B cell (primary cell): ENCODE results near the gene ZNF277. TPM values are rescaled to one million over a fixed set of nuclear protein-coding genes. Genes with fewer than 3 reads are reported as not detected.

Source experiments
- ATAC-seq: fragments of 200-7000 bp; cut with Tn5 transposase; one replicate; pipeline ENCODE4 v1.10.0; 2021; ENCODE audit warnings: low read depth, mild to moderate bottlenecking, moderate number of reproducible peaks, moderate library complexity
- CTCF ChIA-PET: fragments of 350-600 bp; sonication (Branson Sonifier 250); formaldehyde crosslinking; loops from one replicate; lab custom pipeline; 2021; ENCODE audit warnings: antibody characterized with exemption, inconsistent platforms; lab: Charles Lee
- POLR2A ChIA-PET: fragments of 350-600 bp; sonication (Branson Sonifier 250); formaldehyde crosslinking; loops from one replicate; lab custom pipeline; 2021; ENCODE audit warnings: antibody characterized with exemption; lab: Charles Lee
- DNase-seq: peaks from one replicate; pipeline ENCODE4 v3.0.0; 2013
- H2AFZ ChIP-seq: 2 replicates; pipeline ENCODE4 v1.6.1; 2012; ENCODE audit warnings: mild to moderate bottlenecking, low read depth, low read length; ENCODE audit not compliant: insufficient read depth, poor library complexity, severe bottlenecking
- H3K27ac ChIP-seq, 2 donors: 1 replicate in 1 of 2; 2 replicates in 1 of 2; pipeline ENCODE4 v1.5.1; 2012 to 2013; ENCODE audit warnings: low read length in 2 of 2, mild to moderate bottlenecking in 2 of 2, moderate library complexity in 1 of 2
- H3K27me3 ChIP-seq, 4 experiments: fragments of 200-600 bp in 1 of 4; sonication (generic) in 1 of 4; replicated peaks in 1 of 4; 1 replicate in 2 of 4; 2 replicates in 2 of 4; pipeline versions ENCODE4 v1.6.1 to v1.7.0; 2013 to 2016; ENCODE audit warnings: low read length in 3 of 4, mild to moderate bottlenecking in 2 of 4, mixed read lengths in 1 of 4, moderate library complexity in 1 of 4; ENCODE audit not compliant: insufficient read depth in 4 of 4, control insufficient read depth in 3 of 4; ENCODE audit errors: control extremely low read depth in 1 of 4
- H3K36me3 ChIP-seq, 2 experiments: replicated peaks in 1 of 2; 1 replicate in 1 of 2; 2 replicates in 1 of 2; pipeline versions ENCODE4 v1.6.1 to v1.7.1; 2013; ENCODE audit warnings: low read length in 1 of 2; ENCODE audit not compliant: insufficient read depth in 2 of 2, control insufficient read depth in 1 of 2; ENCODE audit errors: control extremely low read depth in 1 of 2, extremely low read depth in 1 of 2
- H3K4me1 ChIP-seq, 2 donors: fragments of 200-600 bp in 1 of 2; sonication (generic) in 1 of 2; 1 replicate in 1 of 2; 2 replicates in 1 of 2; pipeline versions ENCODE4 v1.5.1 to v1.6.1; 2013 to 2017; ENCODE audit warnings: low read length in 2 of 2; ENCODE audit not compliant: control insufficient read depth in 2 of 2, insufficient read depth in 2 of 2
- H3K4me2 ChIP-seq: replicated peaks from 2 replicates; pipeline ENCODE3; 2012; ENCODE audit warnings: mild to moderate bottlenecking, low read depth, low read length; ENCODE audit not compliant: poor library complexity, severe bottlenecking
- H3K4me3 ChIP-seq, 5 experiments: fragments of 200-600 bp in 1 of 5; sonication (generic) in 1 of 5; 1 replicate in 3 of 5; 2 replicates in 2 of 5; pipeline versions ENCODE4 v1.5.1 to v1.7.0; 2011 to 2016; ENCODE audit warnings: low read length in 4 of 5, mild to moderate bottlenecking in 4 of 5, low read depth in 2 of 5, control low read depth in 1 of 5, moderate library complexity in 1 of 5; ENCODE audit not compliant: insufficient read depth in 1 of 5; ENCODE audit errors: control extremely low read depth in 1 of 5, extremely low read depth in 1 of 5
- H3K79me2 ChIP-seq: fragments of 200-600 bp; sonication (generic); one replicate; pipeline ENCODE4 v1.6.0; 2016; ENCODE audit warnings: low read length; ENCODE audit not compliant: control insufficient read depth, insufficient read depth
- H3K9ac ChIP-seq: fragments of 200-600 bp; sonication (generic); 2 replicates; pipeline ENCODE4 v1.6.1; 2017; ENCODE audit warnings: mild to moderate bottlenecking, low read length, moderate library complexity
- H3K9me3 ChIP-seq, 3 donors: one replicate each; pipeline versions ENCODE4 v1.6.1 to v1.7.1; 2013; ENCODE audit warnings: low read length in 2 of 3; ENCODE audit not compliant: control insufficient read depth in 2 of 3, insufficient read depth in 1 of 3; ENCODE audit errors: control extremely low read depth in 1 of 3
- H4K20me1 ChIP-seq: 2 replicates; pipeline ENCODE4 v1.6.0; 2012; ENCODE audit warnings: mild to moderate bottlenecking, low read length; ENCODE audit not compliant: insufficient read depth, control insufficient read depth, poor library complexity, severe bottlenecking
- H3K27ac Mint-ChIP-seq: one replicate; pipeline ENCODE4 v1.8.0; 2021; ENCODE audit warnings: mixed read lengths
- H3K27me3 Mint-ChIP-seq: one replicate; pipeline ENCODE4 v1.8.0; 2021; ENCODE audit warnings: mixed read lengths
- H3K4me1 Mint-ChIP-seq: one replicate; pipeline ENCODE4 v1.8.0; 2021; ENCODE audit warnings: mixed read lengths
- H3K4me3 Mint-ChIP-seq: one replicate; pipeline ENCODE4 v1.8.0; 2021; ENCODE audit warnings: mixed read lengths
- H3K9me3 Mint-ChIP-seq: one replicate; pipeline ENCODE4 v1.8.0; 2022; ENCODE audit warnings: mixed read lengths; ENCODE audit not compliant: insufficient read depth
- EZH2 ChIP-seq: IDR thresholded peaks from 2 replicates; pipeline ENCODE4 v1.6.1; 2012; ENCODE audit warnings: borderline replicate concordance, low read depth, mild to moderate bottlenecking, moderate library complexity, low read length; ENCODE audit not compliant: insufficient read depth, poor library complexity, severe bottlenecking
- WGBS: methylation state at CpG from one replicate; pipeline ENCODE4 v1.1.5; 2013; ENCODE audit warnings: missing lambda C conversion rate; ENCODE audit not compliant: insufficient coverage; 5-methylcytosine and 5-hydroxymethylcytosine counted together
- intact Hi-C: fragments of 100-400 bp; cut with micrococcal nuclease; formaldehyde crosslinking; loops from one replicate; pipeline ENCODE4 v1.10.0; 2022
- polyA plus RNA-seq: library from polyadenylated mRNA; depleted of rRNA; stranded (reverse); fragments of >200 nt; gene quantifications from 2 replicates; pipeline ENCODE4 v1.2.3, GENCODE V29; 2012
- total RNA-seq, 2 donors: library from RNA; stranded (reverse); fragments of 120-200 nt in 1 of 2; gene quantifications; 1 replicate in 1 of 2; 2 replicates in 1 of 2; pipeline versions ENCODE4 v1.2.3 to v1.2.4, GENCODE V29; 2013 to 2022
- TF ChIP-seq, protein P1 (sequence below): fragments of 200-600 bp; IDR thresholded peaks from one replicate; pipeline ENCODE4 v1.8.0; 2022; ENCODE audit warnings: antibody characterized with exemption, mild to moderate bottlenecking

Gene ZNF277
- total and polyA plus RNA-seq, 2 donors (not counting 1 experiment from before 2014, with no cell fraction given), result 9.5 to 18.6 TPM

DNA sequence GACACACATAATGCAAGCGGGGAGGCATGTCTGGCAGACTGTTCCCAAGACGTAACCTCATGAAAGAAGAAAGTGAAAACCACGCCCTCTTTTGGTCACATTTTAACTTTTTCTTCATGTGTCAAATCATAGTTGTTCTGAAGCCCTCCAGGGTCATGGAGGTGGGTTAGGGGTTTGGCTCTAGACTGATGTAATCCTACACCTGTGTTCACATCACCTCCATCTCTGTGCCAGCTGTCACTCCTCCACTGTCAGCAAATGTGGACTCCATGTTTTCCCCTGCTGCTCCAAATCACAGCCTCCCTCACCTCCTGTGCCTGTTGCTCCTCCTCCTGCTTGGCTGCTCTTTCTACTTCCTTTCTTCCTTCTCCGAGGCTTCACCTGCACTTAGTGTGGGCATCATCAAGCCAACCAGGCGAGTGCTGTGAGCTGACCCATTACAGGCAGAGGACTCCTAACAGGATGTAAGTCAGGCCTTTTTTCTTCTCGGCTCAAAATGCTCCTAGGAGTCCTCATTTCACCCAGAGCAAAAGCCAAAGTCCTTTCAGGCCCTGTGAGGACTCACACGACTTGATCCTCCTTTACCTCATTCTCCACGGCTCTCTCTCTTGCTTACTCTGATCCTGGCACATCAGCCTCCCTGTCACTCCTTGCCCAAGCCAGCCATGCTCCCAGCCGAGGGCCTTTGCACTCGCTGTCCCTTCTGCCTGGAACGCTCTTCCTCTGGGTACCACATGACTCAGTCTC lies 177.3 kb downstream of the ZNF277 start:
- peak overlapping the region; percentile 32 for H2AFZ ChIP-seq
- H3K36me3 ChIP-seq, result no peaks in the 10 kb centered on the region
- H3K9me3 Mint-ChIP-seq, result no peaks in the 10 kb centered on the region
- H3K4me1 Mint-ChIP-seq, result no peaks in the 10 kb centered on the region
- no peaks in the 10 kb centered on the region for H3K79me2 ChIP-seq
- H3K4me3 ChIP-seq, result no peak overlapping the region
- H3K4me3 Mint-ChIP-seq, result no peak overlapping the region
- POLR2A ChIA-PET, result no interaction called here
- DNase-seq, result no peak
- TF ChIP-seq, protein P1, sequence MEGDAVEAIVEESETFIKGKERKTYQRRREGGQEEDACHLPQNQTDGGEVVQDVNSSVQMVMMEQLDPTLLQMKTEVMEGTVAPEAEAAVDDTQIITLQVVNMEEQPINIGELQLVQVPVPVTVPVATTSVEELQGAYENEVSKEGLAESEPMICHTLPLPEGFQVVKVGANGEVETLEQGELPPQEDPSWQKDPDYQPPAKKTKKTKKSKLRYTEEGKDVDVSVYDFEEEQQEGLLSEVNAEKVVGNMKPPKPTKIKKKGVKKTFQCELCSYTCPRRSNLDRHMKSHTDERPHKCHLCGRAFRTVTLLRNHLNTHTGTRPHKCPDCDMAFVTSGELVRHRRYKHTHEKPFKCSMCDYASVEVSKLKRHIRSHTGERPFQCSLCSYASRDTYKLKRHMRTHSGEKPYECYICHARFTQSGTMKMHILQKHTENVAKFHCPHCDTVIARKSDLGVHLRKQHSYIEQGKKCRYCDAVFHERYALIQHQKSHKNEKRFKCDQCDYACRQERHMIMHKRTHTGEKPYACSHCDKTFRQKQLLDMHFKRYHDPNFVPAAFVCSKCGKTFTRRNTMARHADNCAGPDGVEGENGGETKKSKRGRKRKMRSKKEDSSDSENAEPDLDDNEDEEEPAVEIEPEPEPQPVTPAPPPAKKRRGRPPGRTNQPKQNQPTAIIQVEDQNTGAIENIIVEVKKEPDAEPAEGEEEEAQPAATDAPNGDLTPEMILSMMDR, result no peak
- no peak for TF ChIP-seq EZH2
- no peaks in the 10 kb centered on the region for H3K9me3 ChIP-seq
- no peak overlapping the region for H3K9ac ChIP-seq
- CTCF ChIA-PET, result no interaction called here
- no peaks in the 10 kb centered on the region for H3K4me1 ChIP-seq
- peaks cover 0 to 3% (median 0%) of the 10 kb centered on the region in 4 experiments for H3K27me3 ChIP-seq
- H3K27ac ChIP-seq, result no peak overlapping the region
- H4K20me1 ChIP-seq, result no peaks in the 10 kb centered on the region
- intact Hi-C loops, result no loop called here
- ATAC-seq, result no peak
- H3K4me2 ChIP-seq, result no peak overlapping the region
- WGBS, result 91% methylated on average over 8 of the region's 11 CpGs
- H3K27me3 Mint-ChIP-seq, result peaks cover 13% of the 10 kb centered on the region
- no peak overlapping the region for H3K27ac Mint-ChIP-seq

DNA sequence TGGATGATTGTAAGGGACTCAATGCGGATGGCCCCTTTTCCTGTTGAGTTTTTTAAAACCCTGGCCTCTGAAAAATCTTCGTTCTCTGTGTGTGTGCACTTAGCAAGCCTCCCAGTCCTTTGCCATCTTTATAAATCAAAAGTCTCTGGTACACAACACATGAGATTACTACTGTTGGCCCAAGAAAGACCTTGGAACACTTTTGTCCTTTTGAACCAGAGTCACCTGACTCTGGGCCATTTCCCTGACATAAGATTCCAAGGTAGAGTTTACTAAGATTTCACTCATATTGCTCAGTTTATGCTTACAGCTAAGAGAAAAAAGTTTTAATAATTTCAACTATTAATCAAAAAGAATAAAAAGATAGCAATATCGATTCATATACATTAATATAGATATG lies 179.0 kb downstream of the ZNF277 start:
- no peak overlapping the region for H3K27ac Mint-ChIP-seq

More for the DNA sequence above, 179.0 kb downstream of the ZNF277 start:
- TF ChIP-seq, protein P1, result no peak
- TF ChIP-seq EZH2, result no peak
- Histone ChIP-seq H2AFZ (no peak overlapping the region), H3K9ac (no peak overlapping the region), H3K79me2 (no peaks in the 10 kb centered on the region), H3K27ac (no peak overlapping the region), H4K20me1 (no peaks in the 10 kb centered on the region), H3K4me3 (no peak overlapping the region), H3K9me3 (no peaks in the 10 kb centered on the region), H3K36me3 (no peaks in the 10 kb centered on the region), H3K4me1 (no peaks in the 10 kb centered on the region), H3K27me3 (peaks cover 0 to 5% (median 3%) of the 10 kb centered on the region in 4 experiments), H3K4me2 (no peak overlapping the region)
- POLR2A ChIA-PET, result no interaction called here
- no peaks in the 10 kb centered on the region for H3K9me3 Mint-ChIP-seq
- no peak for ATAC-seq
- peaks cover 13% of the 10 kb centered on the region for H3K27me3 Mint-ChIP-seq
- no CpG with 5 or more reads among the region's 3 CpGs for WGBS
- CTCF ChIA-PET, result no interaction called here
- H3K4me3 Mint-ChIP-seq, result no peak overlapping the region
- DNase-seq, result no peak
- H3K4me1 Mint-ChIP-seq, result no peaks in the 10 kb centered on the region
- intact Hi-C loops, result no loop called here
